Keratinocyte (primary cell): Measurements from ENCODE around the gene RIPK3. TPM values are rescaled to one million over a fixed set of nuclear protein-coding genes. Genes with fewer than 3 reads are reported as not detected.

Source experiments
- DNase-seq: peaks from one replicate; pipeline ENCODE4 v3.0.0-alpha.2; 2011; ENCODE audit warnings: low read depth, missing footprints, low spot score
- FAIRE-seq: peaks from 2 replicates; lab custom pipeline; 2011; peaks lifted over from hg19 to GRCh38; lab: Jason Lieb, UNC
- H2AFZ ChIP-seq: 2 replicates; pipeline ENCODE4 v1.6.0; 2012; ENCODE audit warnings: low read length, control low read depth, inconsistent platforms; ENCODE audit not compliant: control insufficient read depth
- H3K27ac ChIP-seq: 2 replicates; pipeline ENCODE4 v1.5.1; 2011; ENCODE audit warnings: low read length; ENCODE audit not compliant: control insufficient read depth, insufficient read depth
- H3K27me3 ChIP-seq: 3 replicates; pipeline ENCODE4 v1.6.0; 2011; ENCODE audit warnings: low read length; ENCODE audit not compliant: control insufficient read depth, insufficient read depth; ENCODE audit errors: extremely low read depth
- H3K36me3 ChIP-seq, 2 experiments: 2 replicates in 1 of 2; 3 replicates in 1 of 2; pipeline ENCODE4 v1.5.1; 2011; ENCODE audit warnings: low read length in 2 of 2, mild to moderate bottlenecking in 1 of 2; ENCODE audit not compliant: control insufficient read depth in 2 of 2, insufficient read depth in 2 of 2; ENCODE audit errors: extremely low read depth in 1 of 2
- H3K4me1 ChIP-seq: 3 replicates; pipeline ENCODE4 v1.5.1; 2011; ENCODE audit warnings: low read length; ENCODE audit not compliant: control insufficient read depth, insufficient read depth; ENCODE audit errors: extremely low read depth
- H3K4me2 ChIP-seq: 3 replicates; pipeline ENCODE4 v1.6.0; 2011; ENCODE audit warnings: low read depth, low read length; ENCODE audit not compliant: control insufficient read depth, insufficient read depth; ENCODE audit errors: extremely low read depth
- H3K4me3 ChIP-seq, 3 experiments: fragments of 200-600 bp in 1 of 3; sonication (generic) in 1 of 3; 2 replicates in 2 of 3; 3 replicates in 1 of 3; pipeline ENCODE4 v1.5.1; 2011 to 2016; ENCODE audit warnings: low read length in 3 of 3, mild to moderate bottlenecking in 3 of 3, control low read depth in 2 of 3, inconsistent platforms in 1 of 3, low read depth in 1 of 3, mixed read lengths in 1 of 3, mixed run types in 1 of 3, moderate library complexity in 1 of 3; ENCODE audit not compliant: control insufficient read depth in 2 of 3, insufficient read depth in 2 of 3; ENCODE audit errors: extremely low read depth in 1 of 3
- H3K79me2 ChIP-seq: 2 replicates; pipeline ENCODE4 v1.6.0; 2012; ENCODE audit warnings: low read length; ENCODE audit not compliant: control insufficient read depth, insufficient read depth
- H3K9ac ChIP-seq: 3 replicates; pipeline ENCODE4 v1.6.0; 2011; ENCODE audit warnings: low read length; ENCODE audit not compliant: control insufficient read depth, insufficient read depth; ENCODE audit errors: extremely low read depth
- H3K9me1 ChIP-seq: 3 replicates; pipeline ENCODE4 v1.6.0; 2011; ENCODE audit warnings: low read length; ENCODE audit not compliant: control insufficient read depth, insufficient read depth; ENCODE audit errors: extremely low read depth
- H3K9me3 ChIP-seq: 2 replicates; pipeline ENCODE4 v1.5.1; 2012; ENCODE audit warnings: low read depth, low read length; ENCODE audit not compliant: control insufficient read depth
- H4K20me1 ChIP-seq: 3 replicates; pipeline ENCODE4 v1.6.0; 2011; ENCODE audit warnings: low read length; ENCODE audit not compliant: control insufficient read depth, insufficient read depth; ENCODE audit errors: extremely low read depth
- EZH2 ChIP-seq: IDR thresholded peaks from one replicate; pipeline ENCODE4 v1.6.1; 2012; ENCODE audit warnings: inconsistent platforms, mild to moderate bottlenecking, low read length, moderate library complexity
- dilution Hi-C: fragments of 300-500 bp; cut with MboI; formaldehyde crosslinking; loops from one replicate; pipeline ENCODE4 v1.7.0; 2020; ENCODE audit warnings: low sequenced_read_pairs; ENCODE audit not compliant: extremely low pct_ligation_motif_present
- polyA plus RNA-seq, 5 experiments: library from polyadenylated mRNA; depleted of rRNA in 3 of 5; stranded (reverse) in 3 of 5; stranded (forward) in 1 of 5; unstranded in 1 of 5; fragments of >200 nt; gene quantifications; 1 replicate in 1 of 5; 2 replicates in 3 of 5; 3 replicates in 1 of 5; pipeline versions ENCODE4 v1.2.1 to v1.2.3, GENCODE V29; 2011 to 2012; ENCODE audit warnings: missing spikeins in 2 of 5, low read depth in 1 of 5, low replicate concordance in 1 of 5
- TF ChIP-seq, protein P1 (sequence below), 3 experiments: IDR thresholded peaks in 1 of 3; conservative IDR thresholded peaks in 1 of 3; optimal IDR thresholded peaks in 1 of 3; 2 replicates in 2 of 3; 3 replicates in 1 of 3; pipeline versions ENCODE3 to v1.5.1; 2011; ENCODE audit warnings: low read length in 3 of 3, mild to moderate bottlenecking in 3 of 3, moderate library complexity in 2 of 3, control low read depth in 1 of 3, inconsistent platforms in 1 of 3; ENCODE audit not compliant: insufficient read depth in 2 of 3; ENCODE audit errors: extremely low read depth in 1 of 3

Gene RIPK3
- polyA plus RNA-seq, 1 donor (not counting 4 experiments of a cell fraction or from before 2014, with no cell fraction given), result 8.0 TPM

DNA sequence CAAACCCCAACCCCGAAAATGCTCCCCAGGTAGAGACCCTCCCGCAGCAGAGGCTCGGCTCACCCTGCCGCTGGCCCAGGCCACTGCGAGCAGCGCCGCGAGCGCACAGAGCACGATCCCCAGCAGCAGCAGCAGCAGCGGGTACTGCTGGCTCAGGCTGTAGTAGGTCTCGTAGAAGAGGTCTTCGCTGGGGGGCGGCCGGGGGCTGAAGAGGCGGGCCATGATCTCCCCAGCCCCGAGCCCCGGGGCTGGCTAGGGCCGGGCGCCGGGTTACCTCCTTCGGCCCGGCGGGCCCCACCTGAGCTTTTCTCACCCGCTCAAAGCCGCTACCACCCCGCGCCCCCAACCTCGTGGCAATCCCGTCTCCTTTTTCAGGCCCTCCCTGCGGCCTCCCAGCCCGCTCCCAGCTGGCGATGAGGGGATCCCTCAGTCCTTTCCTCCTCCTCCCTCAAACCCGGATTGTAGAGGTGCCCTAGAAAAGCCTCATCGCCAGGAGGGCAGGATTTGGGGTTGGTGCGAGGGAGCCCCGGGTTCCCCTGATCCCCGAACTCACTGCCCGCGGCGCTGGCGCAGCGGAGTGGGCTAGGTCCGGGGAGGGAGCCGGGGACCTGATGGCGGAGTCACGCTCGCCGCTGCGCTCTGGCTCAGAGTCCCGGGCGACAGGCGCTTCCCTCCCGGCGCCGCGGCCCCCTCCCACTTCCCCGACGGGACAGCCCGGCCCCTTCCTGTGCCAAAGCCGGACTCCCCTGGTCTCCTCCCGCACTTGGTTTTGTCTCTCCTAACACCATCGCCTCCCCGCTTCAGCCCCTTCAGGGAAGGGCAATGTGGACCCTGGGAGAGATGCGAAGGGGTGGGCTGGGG is 5.1 kb downstream of the RIPK3 start, which contains the start of gene ADCY4:
TSS of gene ADCY4 (minus strand) at position 641 of the 861 bp plus-strand sequence. CDS start at position 222, 419 bp downstream.
- Histone ChIP-seq H3K79me2 (no peaks in the 10 kb centered on the region), H3K4me3 (peak within 1 kb of the TSS in 2 of 3 experiments; percentile 56 to 66), H2AFZ (peak within 1 kb of the TSS; percentile 49), H3K4me2 (peak within 1 kb of the TSS; percentile 89), H3K9ac (peak within 1 kb of the TSS; percentile 44), H4K20me1 (no peaks in the 10 kb centered on the region), H3K9me3 (no peaks in the 10 kb centered on the region), H3K9me1 (no peaks in the 10 kb centered on the region), H3K4me1 (peaks cover 29% of the 10 kb centered on the region), H3K27ac (no peak within 1 kb of the TSS), H3K27me3 (peaks cover 16% of the 10 kb centered on the region), H3K36me3 (peaks cover 0 to 2% of the 10 kb centered on the region in 2 experiments)
- dilution Hi-C loops, result no loop called here
- FAIRE-seq (no peak), DNase-seq (no peak)
- peak; percentile 46 for TF ChIP-seq EZH2
- TF ChIP-seq, protein P1, sequence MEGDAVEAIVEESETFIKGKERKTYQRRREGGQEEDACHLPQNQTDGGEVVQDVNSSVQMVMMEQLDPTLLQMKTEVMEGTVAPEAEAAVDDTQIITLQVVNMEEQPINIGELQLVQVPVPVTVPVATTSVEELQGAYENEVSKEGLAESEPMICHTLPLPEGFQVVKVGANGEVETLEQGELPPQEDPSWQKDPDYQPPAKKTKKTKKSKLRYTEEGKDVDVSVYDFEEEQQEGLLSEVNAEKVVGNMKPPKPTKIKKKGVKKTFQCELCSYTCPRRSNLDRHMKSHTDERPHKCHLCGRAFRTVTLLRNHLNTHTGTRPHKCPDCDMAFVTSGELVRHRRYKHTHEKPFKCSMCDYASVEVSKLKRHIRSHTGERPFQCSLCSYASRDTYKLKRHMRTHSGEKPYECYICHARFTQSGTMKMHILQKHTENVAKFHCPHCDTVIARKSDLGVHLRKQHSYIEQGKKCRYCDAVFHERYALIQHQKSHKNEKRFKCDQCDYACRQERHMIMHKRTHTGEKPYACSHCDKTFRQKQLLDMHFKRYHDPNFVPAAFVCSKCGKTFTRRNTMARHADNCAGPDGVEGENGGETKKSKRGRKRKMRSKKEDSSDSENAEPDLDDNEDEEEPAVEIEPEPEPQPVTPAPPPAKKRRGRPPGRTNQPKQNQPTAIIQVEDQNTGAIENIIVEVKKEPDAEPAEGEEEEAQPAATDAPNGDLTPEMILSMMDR (optimal IDR thresholded peaks at IDR 0.05 in 1 of 3, IDR thresholded peaks at IDR 0.05 in 1 of 3, conservative IDR thresholded peaks at IDR 0.05 in 1 of 3; ENCODE audit: extremely low read depth in 1 of 3, insufficient read depth in 2 of 3, low read length in 3 of 3), result no peak

DNA sequence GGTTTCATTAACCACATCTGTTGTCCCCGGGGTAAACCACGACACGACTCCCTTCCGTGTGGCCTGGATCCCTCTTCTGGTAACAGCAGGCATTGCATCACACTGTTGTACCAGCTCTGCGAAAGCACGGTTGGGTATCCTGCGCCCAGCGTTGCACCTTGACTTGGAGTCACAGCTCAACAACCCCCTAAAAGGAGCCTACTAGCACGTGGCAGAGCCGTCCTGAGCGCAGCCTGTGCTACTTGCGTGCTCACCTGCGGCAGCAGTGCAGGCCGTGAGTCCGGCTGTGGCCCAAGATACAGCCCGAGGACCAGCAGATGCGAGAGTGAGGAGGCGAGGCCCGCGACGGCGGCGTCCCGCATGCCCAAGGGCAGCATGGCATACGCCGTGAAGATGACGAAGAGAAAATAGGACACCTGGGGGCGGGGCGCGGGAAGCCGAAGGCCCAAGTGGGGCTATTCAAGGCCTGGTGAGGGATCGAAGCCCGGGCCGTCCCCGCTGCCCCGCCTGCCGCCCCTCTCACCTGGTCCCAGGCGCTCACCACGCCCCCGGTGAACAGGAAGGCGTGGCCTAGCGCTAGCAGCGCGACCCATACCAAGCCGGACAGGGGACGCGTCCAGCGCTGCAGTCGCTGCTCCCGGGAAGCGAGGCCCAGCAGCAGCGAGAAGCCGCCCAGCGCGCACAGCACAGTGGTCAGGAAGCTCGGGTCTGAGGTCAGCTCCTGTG is 7.4 kb downstream of the RIPK3 start:
- Histone ChIP-seq H4K20me1 (no peaks in the 10 kb centered on the region), H3K36me3 (peaks cover 0 to 2% of the 10 kb centered on the region in 2 experiments), H3K9me1 (no peaks in the 10 kb centered on the region), H3K79me2 (no peaks in the 10 kb centered on the region), H3K4me1 (peaks cover 22% of the 10 kb centered on the region), H2AFZ (peak overlapping the region; percentile 44), H3K27me3 (peaks cover 13% of the 10 kb centered on the region), H3K9me3 (no peaks in the 10 kb centered on the region), H3K4me3 (peak overlapping the region in 1 of 3 experiments; percentile 15), H3K9ac (no peak overlapping the region), H3K27ac (no peak overlapping the region), H3K4me2 (peak overlapping the region; percentile 52)
- no peak for TF ChIP-seq EZH2
- TF ChIP-seq, protein P1 (optimal IDR thresholded peaks at IDR 0.05 in 1 of 3, IDR thresholded peaks at IDR 0.05 in 1 of 3, conservative IDR thresholded peaks at IDR 0.05 in 1 of 3; ENCODE audit: extremely low read depth in 1 of 3, insufficient read depth in 2 of 3, low read length in 3 of 3), result peak; percentile 77 to 94 (median 91)
- DNase-seq, result no peak
- FAIRE-seq, result peak; percentile 70
- dilution Hi-C loops, result no loop called here
